Measurements from ENCODE around the gene FHIT.

FHIT gene

DNA sequence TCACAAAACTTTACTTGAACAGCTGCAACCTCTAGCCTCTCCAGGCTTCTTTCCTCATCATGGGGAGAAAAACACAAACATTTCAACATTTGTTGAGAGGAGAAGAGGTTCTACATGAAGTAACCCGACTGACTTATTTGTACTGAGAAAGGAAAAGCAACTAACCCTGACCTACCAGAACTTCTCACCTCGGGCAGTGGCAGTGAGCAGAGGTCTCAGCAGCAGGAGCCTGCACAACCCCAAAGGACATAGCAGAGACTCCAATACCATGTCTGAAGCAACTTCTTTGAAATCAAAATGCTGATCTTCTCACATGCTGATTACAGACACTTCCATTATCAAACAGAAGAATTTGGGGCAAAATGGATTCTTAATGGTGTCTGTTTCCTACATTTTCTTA is 1115.8 kb downstream of the FHIT start:
- TF ChIP-seq, protein P1, sequence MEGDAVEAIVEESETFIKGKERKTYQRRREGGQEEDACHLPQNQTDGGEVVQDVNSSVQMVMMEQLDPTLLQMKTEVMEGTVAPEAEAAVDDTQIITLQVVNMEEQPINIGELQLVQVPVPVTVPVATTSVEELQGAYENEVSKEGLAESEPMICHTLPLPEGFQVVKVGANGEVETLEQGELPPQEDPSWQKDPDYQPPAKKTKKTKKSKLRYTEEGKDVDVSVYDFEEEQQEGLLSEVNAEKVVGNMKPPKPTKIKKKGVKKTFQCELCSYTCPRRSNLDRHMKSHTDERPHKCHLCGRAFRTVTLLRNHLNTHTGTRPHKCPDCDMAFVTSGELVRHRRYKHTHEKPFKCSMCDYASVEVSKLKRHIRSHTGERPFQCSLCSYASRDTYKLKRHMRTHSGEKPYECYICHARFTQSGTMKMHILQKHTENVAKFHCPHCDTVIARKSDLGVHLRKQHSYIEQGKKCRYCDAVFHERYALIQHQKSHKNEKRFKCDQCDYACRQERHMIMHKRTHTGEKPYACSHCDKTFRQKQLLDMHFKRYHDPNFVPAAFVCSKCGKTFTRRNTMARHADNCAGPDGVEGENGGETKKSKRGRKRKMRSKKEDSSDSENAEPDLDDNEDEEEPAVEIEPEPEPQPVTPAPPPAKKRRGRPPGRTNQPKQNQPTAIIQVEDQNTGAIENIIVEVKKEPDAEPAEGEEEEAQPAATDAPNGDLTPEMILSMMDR (IDR thresholded peaks at IDR 0.05; ENCODE audit: low read depth, low read length, poor library complexity, severe bottlenecking), result no peak
- TF ChIP-seq EZH2phosphoT487 (IDR thresholded peaks at IDR 0.05; ENCODE audit: borderline replicate concordance, low read length), result no peak
- Histone ChIP-seq H3F3A (ENCODE audit: control insufficient read depth, insufficient read depth) (no peaks in the 10 kb centered on the region), H3K4me3 (ENCODE audit: low read length) (no peak overlapping the region), H3K36me3 (ENCODE audit: control insufficient read depth, low read length) (no peaks in the 10 kb centered on the region), H3K9me2 (replicated peaks; ENCODE audit: control insufficient read depth, low read length) (no peaks in the 10 kb centered on the region), H3K9me3 (ENCODE audit: control insufficient read depth, insufficient read depth, low read length) (no peaks in the 10 kb centered on the region), H4K20me1 (ENCODE audit: control insufficient read depth, insufficient read depth, low read depth, low read length) (no peaks in the 10 kb centered on the region), H3K27ac (ENCODE audit: low read depth, low read length) (no peak overlapping the region), H3K79me2 (ENCODE audit: control insufficient read depth, low read length) (no peaks in the 10 kb centered on the region), H3K27me3 (ENCODE audit: control insufficient read depth, low read length) (no peaks in the 10 kb centered on the region), H3K4me2 (ENCODE audit: low read length) (no peak overlapping the region), H3K4me1 (ENCODE audit: control insufficient read depth, low read length) (peaks cover 11% of the 10 kb centered on the region)

DNA sequence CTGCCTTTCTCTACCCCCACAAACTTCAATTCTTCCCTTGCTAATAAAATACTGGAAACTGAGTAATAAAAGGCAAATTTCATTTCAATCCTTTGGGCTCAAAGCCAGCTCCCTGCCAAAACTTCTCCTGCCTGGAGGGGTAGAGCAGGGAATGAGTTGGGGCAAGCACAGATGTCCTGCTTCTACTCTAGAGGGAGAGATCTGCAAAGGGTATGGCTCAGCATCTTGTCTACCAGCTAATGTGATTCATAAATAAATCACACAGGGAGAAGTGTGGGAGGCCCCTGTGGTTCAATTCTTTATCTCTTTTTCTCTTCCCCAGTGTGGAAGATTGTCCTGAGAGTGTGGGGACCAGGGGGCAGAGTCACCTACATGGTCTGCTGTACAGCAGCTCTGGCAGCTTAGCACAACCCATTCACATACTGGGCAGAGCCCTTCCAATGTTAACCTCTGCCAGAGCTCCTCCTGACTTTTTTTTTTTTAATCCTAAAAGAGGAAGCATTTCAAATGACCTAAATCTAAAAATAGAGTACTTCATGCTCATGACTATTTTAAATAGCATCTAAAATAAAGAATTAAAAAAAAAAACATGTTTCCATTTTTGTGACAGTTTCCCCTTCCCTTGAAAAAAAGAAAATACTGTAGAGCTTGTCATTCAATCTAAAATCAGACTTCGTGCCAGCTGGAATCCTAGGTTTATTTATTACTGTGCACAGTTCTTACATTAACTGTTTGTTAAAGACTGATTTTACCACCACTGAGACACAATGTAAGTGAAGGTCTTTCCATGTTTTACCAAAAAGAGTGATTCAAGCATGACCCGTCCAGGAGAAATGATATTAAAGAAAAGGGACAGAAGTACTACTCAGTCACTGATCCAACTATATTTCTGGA is 1117.7 kb downstream of the FHIT start:
- TF ChIP-seq EZH2phosphoT487 (IDR thresholded peaks at IDR 0.05; ENCODE audit: borderline replicate concordance, low read length), result no peak
- TF ChIP-seq, protein P1 (IDR thresholded peaks at IDR 0.05; ENCODE audit: low read depth, low read length, poor library complexity, severe bottlenecking), result no peak
- no peak overlapping the region for H3K27ac ChIP-seq (ENCODE audit: low read depth, low read length)
- H3K9me3 ChIP-seq (ENCODE audit: control insufficient read depth, insufficient read depth, low read length), result no peaks in the 10 kb centered on the region
- H3K4me2 ChIP-seq (ENCODE audit: low read length), result peak overlapping the region; percentile 36
- H3K79me2 ChIP-seq (ENCODE audit: control insufficient read depth, low read length), result no peaks in the 10 kb centered on the region
- H3F3A ChIP-seq (ENCODE audit: control insufficient read depth, insufficient read depth), result no peaks in the 10 kb centered on the region
- H3K9me2 ChIP-seq (replicated peaks; ENCODE audit: control insufficient read depth, low read length), result no peaks in the 10 kb centered on the region
- 0 out of 2 replicates have a peak overlapping the region, but pooled peaks have one; percentile 12 for H3K4me3 ChIP-seq (ENCODE audit: low read length)
- no peaks in the 10 kb centered on the region for H3K27me3 ChIP-seq (ENCODE audit: control insufficient read depth, low read length)
- no peaks in the 10 kb centered on the region for H3K36me3 ChIP-seq (ENCODE audit: control insufficient read depth, low read length)
- no peaks in the 10 kb centered on the region for H4K20me1 ChIP-seq (ENCODE audit: control insufficient read depth, insufficient read depth, low read depth, low read length)
- H3K4me1 ChIP-seq (ENCODE audit: control insufficient read depth, low read length), result peaks cover 11% of the 10 kb centered on the region

DNA sequence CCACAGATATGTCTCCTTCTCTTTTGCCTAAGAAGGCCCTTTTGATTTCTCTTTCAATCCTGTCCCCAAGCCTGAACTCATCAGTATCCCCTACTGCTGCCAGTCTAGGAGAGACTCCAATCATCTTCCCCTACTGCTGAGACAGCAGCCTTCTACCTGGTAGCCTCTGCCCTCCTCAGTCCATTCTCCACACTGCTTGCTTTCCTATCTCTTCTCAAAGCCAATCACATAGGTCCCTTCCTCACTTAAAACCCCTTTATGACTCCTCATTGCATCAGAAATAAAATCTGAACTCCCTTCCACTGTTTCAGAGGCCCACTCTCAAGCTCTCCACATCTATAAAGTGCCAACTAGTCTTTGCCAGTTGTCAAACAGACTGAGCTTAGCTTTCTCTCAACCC is 1119.6 kb downstream of the FHIT start:
- Histone ChIP-seq H3K9me2 (replicated peaks; ENCODE audit: control insufficient read depth, low read length) (no peaks in the 10 kb centered on the region), H3K4me1 (ENCODE audit: control insufficient read depth, low read length) (peaks cover 11% of the 10 kb centered on the region), H3K27me3 (ENCODE audit: control insufficient read depth, low read length) (no peaks in the 10 kb centered on the region), H4K20me1 (ENCODE audit: control insufficient read depth, insufficient read depth, low read depth, low read length) (no peaks in the 10 kb centered on the region), H3K9me3 (ENCODE audit: control insufficient read depth, insufficient read depth, low read length) (no peaks in the 10 kb centered on the region), H3K4me3 (ENCODE audit: low read length) (no peak overlapping the region), H3K36me3 (ENCODE audit: control insufficient read depth, low read length) (no peaks in the 10 kb centered on the region), H3K27ac (ENCODE audit: low read depth, low read length) (no peak overlapping the region), H3K4me2 (ENCODE audit: low read length) (no peak overlapping the region), H3K79me2 (ENCODE audit: control insufficient read depth, low read length) (no peaks in the 10 kb centered on the region), H3F3A (ENCODE audit: control insufficient read depth, insufficient read depth) (no peaks in the 10 kb centered on the region)
- TF ChIP-seq EZH2phosphoT487 (IDR thresholded peaks at IDR 0.05; ENCODE audit: borderline replicate concordance, low read length), result no peak
- TF ChIP-seq, protein P1 (IDR thresholded peaks at IDR 0.05; ENCODE audit: low read depth, low read length, poor library complexity, severe bottlenecking), result no peak
